K562 (cell line): ENCODE results near the gene VPS50. TPM values are rescaled to one million over a fixed set of nuclear protein-coding genes. Genes with fewer than 3 reads are reported as not detected.

Source experiments
- AFF1 ChIP-seq, 2 experiments: fragments of 450-650 bp; IDR thresholded peaks; 2 replicates each; pipeline ENCODE4 v1.6.1; 2018; ENCODE audit warnings: mild to moderate bottlenecking in 2 of 2, low read depth in 1 of 2; ENCODE audit not compliant: partially characterized antibody in 2 of 2
- IRF1 ChIP-seq: sonication (generic); formaldehyde crosslinking; IDR thresholded peaks from 2 replicates; pipeline ENCODE4 v1.8.0; 2022; ENCODE audit warnings: missing genetic modification reagents, mild to moderate bottlenecking, borderline replicate concordance
- NR0B1 ChIP-seq: fragments of 450-650 bp; IDR thresholded peaks from one replicate; pipeline ENCODE4 v1.6.1; 2018; ENCODE audit warnings: mild to moderate bottlenecking, moderate library complexity; ENCODE audit not compliant: partially characterized antibody
- ZNF699 ChIP-seq: fragments of 250-450 bp; sonication (Bioruptor Pico); IDR thresholded peaks from 2 replicates; pipeline ENCODE4 v1.8.0; 2021; ENCODE audit warnings: mild to moderate bottlenecking, moderate library complexity; ENCODE audit not compliant: insufficient replicate concordance
- polyA plus RNA-seq, 8 experiments: library from polyadenylated mRNA; depleted of rRNA in 4 of 8; stranded (reverse) in 5 of 8; unstranded in 3 of 8; fragments of >200 nt; fragmentation: Nextera tagmentation in 2 of 8; fragmentation: Illumina TruSeq in 1 of 8; extraction: Ambion mirVana in 2 of 8; extraction: Trizol in 1 of 8; gene quantifications; 2 replicates each; pipeline versions ENCODE4 v1.2.1 to v1.2.3, GENCODE V29; 2011 to 2014; ENCODE audit warnings: inconsistent platforms in 1 of 8, missing spikeins in 1 of 8
- total RNA-seq, 7 experiments: library from RNA; depleted of rRNA in 6 of 7; stranded (reverse); fragments of >200 nt in 6 of 7; fragmentation: Illumina TruSeq in 2 of 7; extraction: Trizol in 2 of 7; gene quantifications; 2 replicates each; pipeline versions ENCODE4 v1.2.1 to v1.2.3, GENCODE V29; 2011 to 2021; ENCODE audit warnings: low replicate concordance in 1 of 7

Gene VPS50
- total and polyA plus RNA-seq, 9 of the 15 experiments (the other 6 are each of a cell fraction or from before 2014, with no cell fraction given): 10.5 to 29.4 (median 15.8) TPM

- TF ChIP-seq NR0B1: no peak
- no peak for TF ChIP-seq AFF1 (IDR thresholded peaks at IDR 0.05; ENCODE audit: low read depth in 1 of 2, partially characterized antibody in 2 of 2)
- TF ChIP-seq ZNF699 (CRISPR knock-in tag): no peak
- no peak for TF ChIP-seq IRF1 (CRISPR knock-in tag)
- TF ChIP-seq, all 486 proteins: peak for 0
Measured at GRCh38 chr7:93316730-93317129, 84.6 kb downstream of the VPS50 start (continued).
